WERI-Rb-1 (cell line): Measurements from ENCODE around the gene TTC23.

Experiments used
- DNase-seq: peaks from one replicate; pipeline ENCODE4 v3.0.0-alpha.2; 2020
- H3K27ac ChIP-seq: fragments of 250-450 bp; sonication (Bioruptor Pico); 2 replicates; pipeline ENCODE4 v1.5.1; 2020; ENCODE audit warnings: mild to moderate bottlenecking, moderate library complexity
- H3K27me3 ChIP-seq: fragments of 250-450 bp; sonication (Bioruptor Pico); 2 replicates; pipeline ENCODE4 v1.5.1; 2021; ENCODE audit warnings: mild to moderate bottlenecking, low read depth, moderate library complexity; ENCODE audit not compliant: insufficient read depth, severe bottlenecking
- H3K36me3 ChIP-seq: fragments of 250-450 bp; sonication (Bioruptor Pico); 2 replicates; pipeline ENCODE4 v1.5.1; 2020; ENCODE audit warnings: mild to moderate bottlenecking, moderate library complexity
- H3K4me3 ChIP-seq: 2 replicates; pipeline ENCODE4 v1.5.1; 2011; ENCODE audit warnings: low read depth, mild to moderate bottlenecking, control low read depth, low read length
- H3K9me3 ChIP-seq: fragments of 250-450 bp; sonication (Bioruptor Pico); 2 replicates; pipeline ENCODE4 v1.5.1; 2021; ENCODE audit warnings: mild to moderate bottlenecking, moderate library complexity; ENCODE audit not compliant: severe bottlenecking
- CTCF ChIP-seq: IDR thresholded peaks from 2 replicates; pipeline ENCODE4 v1.5.1; 2011; ENCODE audit warnings: low read depth, mild to moderate bottlenecking, control low read depth, inconsistent platforms, low read length

Gene TTC23

GRCh38 chr15:99213187-99213811 lies 36.1 kb downstream of the TTC23 start:
- peak; percentile 73 for DNase-seq
- Histone ChIP-seq H3K27me3 (no peaks in the 10 kb centered on the region), H3K9me3 (no peaks in the 10 kb centered on the region), H3K4me3 (no peak overlapping the region), H3K27ac (no peak overlapping the region), H3K36me3 (no peaks in the 10 kb centered on the region)
- peak; percentile 65 for TF ChIP-seq CTCF

GRCh38 chr15:99212406-99212805 lies 37.0 kb downstream of the TTC23 start:
- H3K36me3 ChIP-seq: no peaks in the 10 kb centered on the region
- H3K27ac ChIP-seq: no peak overlapping the region
- H3K9me3 ChIP-seq: no peaks in the 10 kb centered on the region
- no peak overlapping the region for H3K4me3 ChIP-seq
- no peaks in the 10 kb centered on the region for H3K27me3 ChIP-seq
- DNase-seq: no peak
- TF ChIP-seq CTCF: no peak

GRCh38 chr15:99211926-99212325 lies 37.5 kb downstream of the TTC23 start:
- Histone ChIP-seq H3K27me3 (no peaks in the 10 kb centered on the region), H3K4me3 (no peak overlapping the region), H3K36me3 (no peaks in the 10 kb centered on the region), H3K9me3 (no peaks in the 10 kb centered on the region), H3K27ac (no peak overlapping the region)
- no peak for TF ChIP-seq CTCF
- DNase-seq: no peak

GRCh38 chr15:99210334-99210733 lies 39.0 kb downstream of the TTC23 start:
- H3K36me3 ChIP-seq: no peaks in the 10 kb centered on the region
- H3K27me3 ChIP-seq: no peaks in the 10 kb centered on the region
- DNase-seq: no peak
- peaks cover 6% of the 10 kb centered on the region for H3K9me3 ChIP-seq
- TF ChIP-seq CTCF: no peak
- no peak overlapping the region for H3K27ac ChIP-seq
- no peak overlapping the region for H3K4me3 ChIP-seq

GRCh38 chr15:99209326-99209725 lies 40.1 kb downstream of the TTC23 start:
- TF ChIP-seq CTCF: no peak
- no peak overlapping the region for H3K27ac ChIP-seq
- no peaks in the 10 kb centered on the region for H3K27me3 ChIP-seq
- H3K4me3 ChIP-seq: no peak overlapping the region
- H3K9me3 ChIP-seq: peaks cover 6% of the 10 kb centered on the region
- H3K36me3 ChIP-seq: no peaks in the 10 kb centered on the region
- DNase-seq: no peak

GRCh38 chr15:99207672-99208071 lies 41.7 kb downstream of the TTC23 start:
- H3K27me3 ChIP-seq: no peaks in the 10 kb centered on the region
- DNase-seq: no peak
- no peaks in the 10 kb centered on the region for H3K36me3 ChIP-seq
- no peak overlapping the region for H3K27ac ChIP-seq
- H3K9me3 ChIP-seq: peaks cover 6% of the 10 kb centered on the region
- TF ChIP-seq CTCF: no peak
- no peak overlapping the region for H3K4me3 ChIP-seq
